Cardiac muscle cell (in vitro differentiated cells and primary cell): ENCODE data around the gene ORM1. TPM values are rescaled to one million over a fixed set of nuclear protein-coding genes. Genes with fewer than 3 reads are reported as not detected.

Experiments
- DNase-seq, 2 donors: peaks; one replicate each; pipeline versions ENCODE4 v3.0.0 to v3.0.0-alpha.2; 2010 to 2017; ENCODE audit warnings: low read depth in 1 of 2, low spot score in 1 of 2
- H3K27ac ChIP-seq: fragments of 200-600 bp; sonication (generic); 2 replicates; pipeline ENCODE4 v1.5.1; 2016
- H3K27me3 ChIP-seq: fragments of 200-600 bp; sonication (generic); 2 replicates; pipeline ENCODE4 v1.6.0; 2016; ENCODE audit warnings: control low read depth
- H3K36me3 ChIP-seq: fragments of 200-600 bp; sonication (generic); 2 replicates; pipeline ENCODE4 v1.5.1; 2016; ENCODE audit warnings: control low read depth
- H3K4me1 ChIP-seq: fragments of 200-600 bp; sonication (generic); 2 replicates; pipeline ENCODE4 v1.8.1; 2017; ENCODE audit warnings: low read depth, mild to moderate bottlenecking, mixed run types
- H3K4me3 ChIP-seq: fragments of 200-600 bp; sonication (generic); 2 replicates; pipeline ENCODE4 v1.5.1; 2016; ENCODE audit warnings: mild to moderate bottlenecking
- H3K9me3 ChIP-seq: fragments of 200-600 bp; sonication (generic); 2 replicates; pipeline ENCODE4 v1.5.1; 2017; ENCODE audit warnings: low read depth, mild to moderate bottlenecking, control low read depth
- polyA plus RNA-seq: library from polyadenylated mRNA; unstranded; fragments of >200 nt; fragmentation: Nextera tagmentation; extraction: Ambion mirVana; gene quantifications from 2 replicates; pipeline ENCODE4 v1.2.1, GENCODE V29; 2016
- total RNA-seq: library from RNA; depleted of rRNA; stranded (reverse); fragments of >200 nt; gene quantifications from 2 replicates; pipeline ENCODE4 v1.2.3, GENCODE V29; 2016
- TF ChIP-seq, protein P1 (sequence below): IDR thresholded peaks from 2 replicates; pipeline ENCODE4 v1.5.1; 2012; ENCODE audit warnings: low read depth, mild to moderate bottlenecking, low read length

ORM1 gene
- total and polyA plus RNA-seq, 2 experiments from 2014 or later: 0.75 TPM; not detected in 1

GRCh38 chr9:114364134-114365041 lies 41.5 kb downstream of the ORM1 start:
- no peak overlapping the region for H3K4me3 ChIP-seq
- H3K9me3 ChIP-seq: no peaks in the 10 kb centered on the region
- TF ChIP-seq, protein P1, sequence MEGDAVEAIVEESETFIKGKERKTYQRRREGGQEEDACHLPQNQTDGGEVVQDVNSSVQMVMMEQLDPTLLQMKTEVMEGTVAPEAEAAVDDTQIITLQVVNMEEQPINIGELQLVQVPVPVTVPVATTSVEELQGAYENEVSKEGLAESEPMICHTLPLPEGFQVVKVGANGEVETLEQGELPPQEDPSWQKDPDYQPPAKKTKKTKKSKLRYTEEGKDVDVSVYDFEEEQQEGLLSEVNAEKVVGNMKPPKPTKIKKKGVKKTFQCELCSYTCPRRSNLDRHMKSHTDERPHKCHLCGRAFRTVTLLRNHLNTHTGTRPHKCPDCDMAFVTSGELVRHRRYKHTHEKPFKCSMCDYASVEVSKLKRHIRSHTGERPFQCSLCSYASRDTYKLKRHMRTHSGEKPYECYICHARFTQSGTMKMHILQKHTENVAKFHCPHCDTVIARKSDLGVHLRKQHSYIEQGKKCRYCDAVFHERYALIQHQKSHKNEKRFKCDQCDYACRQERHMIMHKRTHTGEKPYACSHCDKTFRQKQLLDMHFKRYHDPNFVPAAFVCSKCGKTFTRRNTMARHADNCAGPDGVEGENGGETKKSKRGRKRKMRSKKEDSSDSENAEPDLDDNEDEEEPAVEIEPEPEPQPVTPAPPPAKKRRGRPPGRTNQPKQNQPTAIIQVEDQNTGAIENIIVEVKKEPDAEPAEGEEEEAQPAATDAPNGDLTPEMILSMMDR: no peak
- peaks cover 37% of the 10 kb centered on the region for H3K36me3 ChIP-seq
- DNase-seq: peak in 1 of 2 donors; percentile 89
- H3K27me3 ChIP-seq: no peaks in the 10 kb centered on the region
- H3K4me1 ChIP-seq: no peaks in the 10 kb centered on the region
- H3K27ac ChIP-seq: no peak overlapping the region

DNA sequence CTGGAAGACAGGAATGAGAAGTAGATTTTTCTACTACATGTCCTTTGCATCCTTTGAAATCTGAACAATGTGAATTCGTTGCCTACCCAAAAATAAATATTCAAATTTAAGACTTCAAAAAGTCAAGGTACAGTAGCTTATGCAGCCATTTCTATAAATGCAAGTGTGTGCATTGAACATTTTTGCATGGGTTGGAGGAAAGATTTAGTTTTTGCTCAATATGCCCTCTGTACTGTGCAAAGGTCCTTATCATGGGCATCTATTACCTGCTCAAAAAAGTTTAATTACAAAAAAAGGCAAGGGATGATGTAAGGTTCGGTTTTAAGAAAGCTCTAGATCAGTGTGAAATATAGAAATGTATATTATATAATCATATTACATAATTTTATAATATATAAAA lies 42.3 kb downstream of the ORM1 start:
- Histone ChIP-seq H3K27me3 (no peaks in the 10 kb centered on the region), H3K27ac (no peak overlapping the region), H3K36me3 (peaks cover 32% of the 10 kb centered on the region), H3K4me1 (no peaks in the 10 kb centered on the region), H3K4me3 (no peak overlapping the region), H3K9me3 (no peaks in the 10 kb centered on the region)
- DNase-seq: no peak
- TF ChIP-seq, protein P1: no peak

GRCh38 chr9:114366334-114367128 lies 43.6 kb downstream of the ORM1 start:
- Histone ChIP-seq H3K4me3 (no peak overlapping the region), H3K4me1 (no peaks in the 10 kb centered on the region), H3K9me3 (no peaks in the 10 kb centered on the region), H3K36me3 (peaks cover 19% of the 10 kb centered on the region), H3K27me3 (no peaks in the 10 kb centered on the region), H3K27ac (no peak overlapping the region)
- DNase-seq: peak in 1 of 2 donors; percentile 92
- TF ChIP-seq, protein P1: no peak

- Histone ChIP-seq H3K36me3 (peaks cover 15% of the 10 kb centered on the region), H3K27ac (no peak overlapping the region), H3K4me1 (no peaks in the 10 kb centered on the region), H3K9me3 (no peaks in the 10 kb centered on the region), H3K4me3 (no peak overlapping the region), H3K27me3 (no peaks in the 10 kb centered on the region)
- TF ChIP-seq, protein P1: no peak
- no peak for DNase-seq
Observed at GRCh38 chr9:114367366-114367765, 44.5 kb downstream of the ORM1 start.

GRCh38 chr9:114367772-114368569 lies 45.1 kb downstream of the ORM1 start:
- Histone ChIP-seq H3K36me3 (peaks cover 12% of the 10 kb centered on the region), H3K4me1 (no peaks in the 10 kb centered on the region), H3K9me3 (no peaks in the 10 kb centered on the region), H3K27me3 (no peaks in the 10 kb centered on the region), H3K27ac (no peak overlapping the region), H3K4me3 (no peak overlapping the region)
- TF ChIP-seq, protein P1: no peak
- no peak for DNase-seq
